GM19099 (cell line): ENCODE measurements around the gene ABCA1.

Experiments used
- POLR2A ChIP-seq: IDR thresholded peaks from 3 replicates; pipeline ENCODE4 v1.6.1; 2011; ENCODE audit warnings: low read depth; ENCODE audit not compliant: insufficient read length; ENCODE audit errors: extremely low read depth

ABCA1 gene

GRCh38 chr9:104911032-104911607, 16.8 kb downstream of the ABCA1 start:
- no peak for TF ChIP-seq POLR2A

GRCh38 chr9:104907278-104907951, 20.5 kb downstream of the ABCA1 start:
- no peak for TF ChIP-seq POLR2A

DNA sequence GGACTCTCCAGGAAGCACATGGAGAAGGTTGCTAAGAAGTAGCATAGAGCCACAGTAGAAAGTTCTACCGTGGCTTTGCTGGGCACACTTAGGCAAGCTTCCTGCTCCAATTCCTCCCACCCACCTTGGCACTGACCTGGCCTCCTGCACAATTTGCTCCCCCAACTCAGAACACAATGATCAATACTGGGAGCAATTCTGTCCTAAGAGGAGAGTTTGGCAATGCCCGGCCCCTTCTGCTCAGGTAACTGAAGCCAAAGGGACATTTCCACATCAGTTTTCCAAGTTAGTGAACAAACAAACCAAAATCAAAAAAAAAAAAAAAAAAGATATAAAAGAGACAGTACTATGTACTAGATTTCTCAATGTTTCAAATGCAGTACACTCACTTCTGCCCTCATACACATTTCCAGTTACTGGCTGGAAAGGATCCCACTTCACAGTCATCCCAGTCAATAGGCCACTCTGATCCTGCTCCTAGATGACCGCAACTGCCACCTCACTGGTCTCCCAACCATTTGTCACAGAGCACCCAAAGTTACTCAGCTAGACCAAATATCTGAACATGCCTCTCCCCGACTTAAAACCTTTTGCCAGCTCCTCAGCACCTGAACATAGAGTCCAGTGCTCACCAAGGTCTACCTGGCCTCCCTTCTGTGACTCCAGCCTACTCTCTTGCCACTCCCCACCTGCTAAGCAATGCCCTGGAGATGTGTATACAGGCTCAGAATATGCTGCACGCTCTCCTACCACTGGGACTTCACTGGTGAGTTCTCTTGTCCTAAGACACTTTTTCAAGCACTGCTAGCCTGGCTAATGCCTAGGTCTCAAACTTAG, 21.3 kb downstream of the ABCA1 start:
- no peak for TF ChIP-seq POLR2A

DNA sequence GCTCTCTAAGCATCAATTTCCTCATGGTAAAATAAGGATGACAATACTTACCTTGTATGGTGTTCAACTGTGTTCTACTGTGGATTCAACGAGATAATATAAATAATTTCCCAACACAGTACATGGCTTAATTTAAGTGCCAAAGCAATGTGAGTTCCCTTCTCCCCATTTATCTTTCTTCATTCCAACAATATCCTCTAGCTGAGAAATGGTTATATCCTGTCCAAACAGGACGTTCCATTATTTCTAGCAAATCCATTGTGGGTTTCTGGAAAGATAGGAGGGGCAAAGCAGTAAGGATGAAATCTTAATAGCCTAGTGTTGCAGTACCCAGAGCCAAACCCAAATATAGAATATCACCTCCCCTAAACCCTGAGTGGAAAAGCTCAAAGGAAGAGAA, 22.0 kb downstream of the ABCA1 start:
- no peak for TF ChIP-seq POLR2A

GRCh38 chr9:104905153-104905901, 22.6 kb downstream of the ABCA1 start:
- no peak for TF ChIP-seq POLR2A

- TF ChIP-seq POLR2A, result no peak
These were observed 24.3 kb downstream of the ABCA1 start for GRCh38 chr9:104903609-104904008.

- TF ChIP-seq POLR2A, result no peak
These were observed 27.1 kb downstream of the ABCA1 start for GRCh38 chr9:104900871-104901270.

- no peak for TF ChIP-seq POLR2A
These were observed 27.6 kb downstream of the ABCA1 start for GRCh38 chr9:104900324-104900723.

GRCh38 chr9:104899759-104900247, 28.2 kb downstream of the ABCA1 start:
- no peak for TF ChIP-seq POLR2A

DNA sequence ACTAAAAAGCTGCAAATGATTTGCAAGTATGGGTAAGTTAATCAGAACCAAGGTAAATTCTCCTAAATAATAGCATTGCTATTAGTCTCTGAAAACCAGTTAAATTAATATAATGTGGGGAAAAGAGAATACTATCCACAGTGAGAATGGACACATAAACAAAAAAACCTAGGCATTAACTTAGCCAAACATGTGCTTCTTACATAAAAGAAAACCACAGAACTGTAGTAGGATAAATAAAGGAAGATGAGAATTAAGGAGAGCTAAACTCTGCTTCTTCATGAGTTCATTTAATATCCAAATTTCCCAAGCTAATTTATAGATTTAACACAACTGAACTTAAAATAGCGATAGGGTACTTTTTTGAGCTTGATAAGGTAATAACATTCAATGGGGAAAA, 31.8 kb downstream of the ABCA1 start:
- no peak for TF ChIP-seq POLR2A

GRCh38 chr9:104895572-104895971, 32.4 kb downstream of the ABCA1 start:
- TF ChIP-seq POLR2A, result no peak

- no peak for TF ChIP-seq POLR2A
These were observed 35.3 kb downstream of the ABCA1 start for GRCh38 chr9:104892701-104893100.

- no peak for TF ChIP-seq POLR2A
These were observed 37.6 kb downstream of the ABCA1 start for GRCh38 chr9:104890433-104890770.

- TF ChIP-seq POLR2A, result no peak
These were observed 41.9 kb downstream of the ABCA1 start for GRCh38 chr9:104885818-104886709.
